Hepatocyte (in vitro differentiated cells): ENCODE measurements around the gene AOX1. TPM values are rescaled to one million over a fixed set of nuclear protein-coding genes. Genes with fewer than 3 reads are reported as not detected.

Experiments
- DNase-seq: peaks from one replicate; pipeline ENCODE4 v3.0.0-alpha.2; 2016; ENCODE audit warnings: low spot score
- H2AFZ ChIP-seq: fragments of 200-600 bp; sonication (generic); 2 replicates; pipeline ENCODE4 v1.6.0; 2016; ENCODE audit warnings: antibody characterized with exemption, mild to moderate bottlenecking
- H3K27ac ChIP-seq: fragments of 200-600 bp; sonication (generic); 2 replicates; pipeline ENCODE4 v1.5.1; 2016; ENCODE audit warnings: mild to moderate bottlenecking
- H3K27me3 ChIP-seq: fragments of 200-600 bp; sonication (generic); 2 replicates; pipeline ENCODE4 v1.6.1; 2016
- H3K36me3 ChIP-seq: fragments of 200-600 bp; sonication (generic); replicated peaks from 2 replicates; pipeline ENCODE4 v1.5.1; 2016; ENCODE audit warnings: low read depth; ENCODE audit not compliant: insufficient read depth
- H3K4me1 ChIP-seq: fragments of 200-600 bp; sonication (generic); 2 replicates; pipeline ENCODE4 v1.5.1; 2016; ENCODE audit warnings: mild to moderate bottlenecking, moderate library complexity; ENCODE audit not compliant: insufficient read depth
- H3K4me2 ChIP-seq: fragments of 200-600 bp; sonication (generic); 2 replicates; pipeline ENCODE4 v1.6.0; 2016
- H3K4me3 ChIP-seq: fragments of 200-600 bp; sonication (generic); 2 replicates; pipeline ENCODE4 v1.5.1; 2016; ENCODE audit warnings: mild to moderate bottlenecking
- H3K79me2 ChIP-seq: fragments of 200-600 bp; sonication (generic); 2 replicates; pipeline ENCODE4 v1.6.0; 2017; ENCODE audit warnings: mild to moderate bottlenecking
- H3K9me2 ChIP-seq: fragments of 200-600 bp; sonication (generic); replicated peaks from 2 replicates; pipeline ENCODE4 v1.6.0; 2017; ENCODE audit warnings: mild to moderate bottlenecking; ENCODE audit not compliant: insufficient read depth
- H3K9me3 ChIP-seq: fragments of 200-600 bp; sonication (generic); 2 replicates; pipeline ENCODE4 v1.5.1; 2016; ENCODE audit warnings: low read depth, mild to moderate bottlenecking
- H4K20me1 ChIP-seq: fragments of 200-600 bp; sonication (generic); 2 replicates; pipeline ENCODE4 v1.6.0; 2016; ENCODE audit warnings: mild to moderate bottlenecking; ENCODE audit not compliant: insufficient read depth, poor library complexity, severe bottlenecking
- CTCF ChIP-seq: fragments of 200-600 bp; sonication (generic); IDR thresholded peaks from 2 replicates; pipeline ENCODE4 v1.5.1; 2016; ENCODE audit warnings: antibody characterized with exemption, mild to moderate bottlenecking; ENCODE audit not compliant: poor library complexity
- EZH2 ChIP-seq: fragments of 200-600 bp; sonication (generic); IDR thresholded peaks from 2 replicates; pipeline ENCODE4 v1.6.1; 2016; ENCODE audit warnings: antibody characterized with exemption, mild to moderate bottlenecking, borderline replicate concordance
- EZH2phosphoT487 ChIP-seq: fragments of 200-600 bp; sonication (generic); IDR thresholded peaks from one replicate; pipeline ENCODE4 v1.6.1; 2018; ENCODE audit warnings: antibody characterized with exemption, mild to moderate bottlenecking, low read depth, moderate library complexity; ENCODE audit not compliant: unreplicated experiment, severe bottlenecking
- WGBS: methylation state at CpG from one replicate; pipeline ENCODE4 v1.1.6; 2016; ENCODE audit warnings: low lambda C conversion rate; ENCODE audit errors: missing lambda C conversion rate; 5-methylcytosine and 5-hydroxymethylcytosine counted together
- polyA plus RNA-seq: library from polyadenylated mRNA; unstranded; fragments of >200 nt; fragmentation: Nextera tagmentation; extraction: Ambion mirVana; gene quantifications from 2 replicates; pipeline ENCODE4 v1.2.1, GENCODE V29; 2016
- total RNA-seq: library from RNA; depleted of rRNA; stranded (reverse); fragments of >200 nt; gene quantifications from 2 replicates; pipeline ENCODE4 v1.2.3, GENCODE V29; 2014

Gene AOX1
- total and polyA plus RNA-seq, 2 experiments from 2014 or later = 4.7 to 7.4 TPM

GRCh38 chr2:200703127-200703925, 117.5 kb downstream of the AOX1 start:
- TF ChIP-seq EZH2phosphoT487 = no peak
- TF ChIP-seq CTCF = peak; percentile 87
- H3K79me2 ChIP-seq = no peaks in the 10 kb centered on the region
- no peaks in the 10 kb centered on the region for H4K20me1 ChIP-seq
- H3K27me3 ChIP-seq = no peaks in the 10 kb centered on the region
- H3K4me1 ChIP-seq = no peaks in the 10 kb centered on the region
- peak overlapping the region; percentile 41 for H3K4me2 ChIP-seq
- no peak overlapping the region for H2AFZ ChIP-seq
- H3K4me3 ChIP-seq = no peak overlapping the region
- no peaks in the 10 kb centered on the region for H3K9me2 ChIP-seq
- peak; percentile 71 for DNase-seq
- 49% methylated on average over 6 of the region's 6 CpGs for WGBS
- no peak overlapping the region for H3K27ac ChIP-seq
- H3K36me3 ChIP-seq = no peaks in the 10 kb centered on the region
- H3K9me3 ChIP-seq = no peaks in the 10 kb centered on the region

GRCh38 chr2:200703926-200704637, 118.3 kb downstream of the AOX1 start:
- WGBS = 51% methylated on average over 4 of the region's 4 CpGs
- H3K4me2 ChIP-seq = no peak overlapping the region
- no peaks in the 10 kb centered on the region for H3K27me3 ChIP-seq
- H3K9me3 ChIP-seq = no peaks in the 10 kb centered on the region
- H3K36me3 ChIP-seq = no peaks in the 10 kb centered on the region
- no peak overlapping the region for H2AFZ ChIP-seq
- no peak overlapping the region for H3K4me3 ChIP-seq
- no peak overlapping the region for H3K27ac ChIP-seq
- TF ChIP-seq EZH2 (no peak), EZH2phosphoT487 (no peak), CTCF (no peak)
- no peaks in the 10 kb centered on the region for H3K9me2 ChIP-seq
- H3K4me1 ChIP-seq = no peaks in the 10 kb centered on the region
- no peaks in the 10 kb centered on the region for H4K20me1 ChIP-seq
- no peak for DNase-seq
- no peaks in the 10 kb centered on the region for H3K79me2 ChIP-seq

- Histone ChIP-seq H3K4me3 (no peak overlapping the region), H3K27ac (no peak overlapping the region), H3K9me2 (no peaks in the 10 kb centered on the region), H3K79me2 (no peaks in the 10 kb centered on the region), H3K27me3 (no peaks in the 10 kb centered on the region), H3K4me2 (no peak overlapping the region), H3K9me3 (no peaks in the 10 kb centered on the region), H3K4me1 (no peaks in the 10 kb centered on the region), H4K20me1 (no peaks in the 10 kb centered on the region), H3K36me3 (no peaks in the 10 kb centered on the region), H2AFZ (no peak overlapping the region)
- no peak for TF ChIP-seq CTCF
- no peak for TF ChIP-seq EZH2
- no peak for TF ChIP-seq EZH2phosphoT487
- DNase-seq = no peak
- WGBS = 66% methylated on average over 3 of the region's 3 CpGs
Observed at GRCh38 chr2:200705305-200706041, 119.7 kb downstream of the AOX1 start.
